ENCODE results near the gene PRDM11.

The PRDM11 gene

DNA sequence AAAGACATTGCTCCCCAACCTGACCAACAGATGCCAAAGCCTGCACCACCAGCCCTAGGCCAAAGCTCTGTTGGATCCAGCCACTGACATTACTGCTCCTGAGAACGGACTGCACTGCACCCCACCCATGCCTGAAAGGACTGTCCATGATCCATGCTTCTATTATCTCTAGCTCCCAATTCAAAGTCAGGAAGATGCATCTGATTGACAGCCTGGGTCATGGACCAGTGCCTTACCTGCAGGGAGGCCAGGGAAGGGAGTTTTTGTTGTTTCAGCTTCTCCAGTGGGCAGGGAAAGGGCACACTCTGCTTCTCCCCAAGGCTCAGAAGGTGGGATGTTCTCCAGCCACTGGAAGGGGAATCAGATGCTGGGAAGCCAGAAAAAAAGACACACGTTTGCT lies 4.8 kb upstream of the PRDM11 start:
- no peak for DNase-seq (ENCODE audit: low read depth in 2 of 2)

DNA sequence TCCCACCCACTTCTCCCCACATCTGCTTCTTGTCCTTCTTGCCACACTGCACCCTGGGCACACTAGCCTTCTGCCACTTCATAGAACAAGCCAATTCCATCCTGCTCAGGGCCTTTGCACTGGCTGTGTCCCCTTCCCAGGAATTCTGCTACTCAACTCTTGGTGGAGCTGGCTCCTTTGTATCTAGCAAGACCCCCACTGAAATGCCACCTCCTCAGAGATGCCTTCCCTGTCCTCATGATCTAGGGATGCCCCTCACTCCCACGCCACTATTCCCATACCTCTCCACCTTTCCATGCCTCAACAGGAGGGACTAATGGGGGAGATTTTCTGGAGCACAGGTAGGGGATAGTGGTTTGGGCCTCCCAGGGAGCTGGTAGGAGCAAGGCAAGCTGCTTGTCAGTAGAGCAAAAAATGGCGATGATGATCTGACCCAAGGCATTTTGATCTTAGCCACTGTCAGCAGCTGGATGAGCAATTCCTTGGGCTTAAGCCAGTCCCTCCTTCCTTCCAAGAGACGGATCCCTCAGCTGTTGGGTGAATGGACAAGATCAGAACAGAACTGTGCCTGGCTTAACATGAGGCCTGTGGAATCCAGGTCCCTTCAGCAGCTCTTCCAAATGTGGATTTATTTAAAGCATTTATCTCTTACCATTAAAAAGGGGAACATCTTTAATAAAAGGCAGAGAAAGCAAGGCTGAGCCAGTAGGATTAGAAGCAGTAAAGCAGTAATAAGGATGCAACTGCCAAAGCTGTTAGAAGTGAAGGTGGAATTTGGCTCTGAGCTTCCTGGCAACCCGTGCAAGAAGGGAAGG lies 4.0 kb upstream of the PRDM11 start:
- DNase-seq (ENCODE audit: low read depth in 2 of 2) = no peak

DNA sequence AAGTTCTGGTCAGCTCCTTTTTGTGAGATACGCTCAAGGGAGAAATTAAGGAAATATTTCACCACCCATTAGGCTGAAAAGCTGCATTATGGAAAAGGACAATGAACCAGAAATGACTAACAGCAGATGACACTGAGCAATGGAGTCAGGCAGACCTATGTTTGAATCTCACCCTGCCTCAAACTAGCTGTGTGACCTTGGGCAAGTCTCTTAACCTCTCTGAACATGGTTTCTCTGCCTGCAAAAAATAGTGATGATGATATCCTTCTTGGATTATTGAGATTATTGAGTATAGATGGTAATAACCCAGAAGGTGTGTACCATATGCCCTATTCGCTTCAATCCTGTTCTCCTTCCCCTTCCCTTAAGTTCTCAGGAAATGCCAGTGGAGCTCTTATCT lies 2.9 kb upstream of the PRDM11 start:
- no peak for DNase-seq (ENCODE audit: low read depth in 2 of 2)

DNA sequence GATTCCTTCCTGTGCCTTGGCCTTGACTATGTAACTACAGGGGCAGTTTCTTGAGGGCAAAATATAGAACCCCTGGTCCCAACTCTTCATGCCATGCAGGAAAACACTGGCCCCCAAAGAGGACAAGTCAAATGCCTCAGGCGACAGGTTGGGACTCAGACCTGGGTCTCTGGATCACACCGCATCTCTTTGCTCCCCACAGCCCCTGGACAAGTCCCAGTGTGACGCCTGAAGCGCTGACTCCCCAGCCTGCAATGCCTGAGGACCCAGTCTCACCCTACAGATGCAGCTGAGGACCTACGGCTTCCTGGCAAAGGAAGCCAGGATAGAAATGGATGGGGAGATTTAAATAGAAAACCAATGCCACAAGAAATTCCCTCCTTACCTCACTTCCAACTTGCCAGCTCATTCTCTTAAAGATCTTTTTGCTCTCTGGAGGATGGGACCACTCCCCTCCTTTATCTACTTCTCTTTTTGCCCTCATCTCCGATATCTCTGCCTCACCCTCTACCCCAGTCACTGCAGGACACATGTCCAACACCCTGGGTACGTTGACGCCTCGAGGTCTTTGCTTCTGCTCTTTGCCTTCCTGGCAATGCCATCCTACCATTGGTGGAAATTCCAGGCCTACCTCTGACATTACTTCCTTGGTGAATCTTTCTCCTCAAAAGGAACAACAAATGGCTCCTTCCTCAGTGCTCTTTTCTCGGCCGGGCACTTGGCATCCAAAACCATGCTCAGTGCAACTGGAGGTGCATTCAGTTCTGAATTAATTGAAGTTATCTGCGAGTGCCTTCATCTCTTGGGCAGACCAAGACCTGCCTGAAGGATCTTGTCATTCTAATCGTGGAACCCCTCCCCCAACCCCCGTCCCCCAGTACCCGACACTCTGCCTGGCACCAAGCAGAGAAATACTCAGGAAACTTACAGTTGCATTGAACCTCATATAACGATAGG lies 2.0 kb upstream of the PRDM11 start:
- no peak for DNase-seq (ENCODE audit: low read depth in 2 of 2)

DNA sequence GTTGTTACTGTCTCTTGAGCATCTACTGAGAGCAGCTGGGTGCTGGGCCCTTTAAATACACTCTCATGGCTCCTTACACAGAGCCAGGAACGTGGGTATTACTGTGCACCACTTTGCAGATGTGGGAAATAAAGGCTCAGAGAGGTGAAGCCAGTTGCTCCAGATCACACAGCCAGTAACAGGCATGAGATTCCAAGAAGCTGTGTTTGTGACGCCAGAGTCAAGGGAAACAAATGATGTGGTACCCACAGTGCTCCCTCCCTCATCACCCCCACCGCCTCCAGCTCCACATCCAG lies 1.4 kb upstream of the PRDM11 start:
- no peak for DNase-seq (ENCODE audit: low read depth in 2 of 2)

DNA sequence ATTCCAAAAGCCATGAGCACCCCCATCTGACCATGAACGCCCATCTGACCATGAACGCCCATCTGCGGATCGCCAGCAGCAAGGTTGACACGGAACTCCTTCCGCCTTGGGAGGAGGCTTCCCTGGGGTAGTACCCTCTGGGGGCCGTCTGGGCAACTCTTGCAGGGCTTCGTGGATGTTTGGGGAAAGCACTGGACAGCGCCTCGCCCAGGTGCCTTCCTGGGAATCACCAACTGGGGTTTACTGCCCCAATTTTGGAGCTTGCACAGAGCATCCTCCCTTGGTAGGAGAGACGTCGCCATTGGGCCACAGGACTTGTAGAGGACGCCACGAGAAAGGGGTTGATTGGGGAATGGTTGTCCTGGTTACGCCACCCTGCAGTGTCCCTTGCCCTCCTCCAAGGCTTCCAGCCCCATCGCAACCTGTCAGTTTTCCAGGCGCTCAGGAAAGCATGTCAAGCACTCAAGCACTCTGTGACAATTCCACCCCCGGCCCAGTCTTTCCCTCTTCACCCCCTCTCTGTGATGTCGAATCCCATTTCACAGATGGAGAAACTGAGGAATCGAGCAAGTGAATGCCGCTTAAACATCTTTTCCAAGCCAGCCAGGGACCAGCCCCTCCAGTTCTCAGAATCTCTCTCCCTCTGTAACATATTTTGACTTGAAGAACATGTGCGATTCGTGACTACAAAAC lies 914 bp upstream of the PRDM11 start:
- no peak for DNase-seq (ENCODE audit: low read depth in 2 of 2)

DNA sequence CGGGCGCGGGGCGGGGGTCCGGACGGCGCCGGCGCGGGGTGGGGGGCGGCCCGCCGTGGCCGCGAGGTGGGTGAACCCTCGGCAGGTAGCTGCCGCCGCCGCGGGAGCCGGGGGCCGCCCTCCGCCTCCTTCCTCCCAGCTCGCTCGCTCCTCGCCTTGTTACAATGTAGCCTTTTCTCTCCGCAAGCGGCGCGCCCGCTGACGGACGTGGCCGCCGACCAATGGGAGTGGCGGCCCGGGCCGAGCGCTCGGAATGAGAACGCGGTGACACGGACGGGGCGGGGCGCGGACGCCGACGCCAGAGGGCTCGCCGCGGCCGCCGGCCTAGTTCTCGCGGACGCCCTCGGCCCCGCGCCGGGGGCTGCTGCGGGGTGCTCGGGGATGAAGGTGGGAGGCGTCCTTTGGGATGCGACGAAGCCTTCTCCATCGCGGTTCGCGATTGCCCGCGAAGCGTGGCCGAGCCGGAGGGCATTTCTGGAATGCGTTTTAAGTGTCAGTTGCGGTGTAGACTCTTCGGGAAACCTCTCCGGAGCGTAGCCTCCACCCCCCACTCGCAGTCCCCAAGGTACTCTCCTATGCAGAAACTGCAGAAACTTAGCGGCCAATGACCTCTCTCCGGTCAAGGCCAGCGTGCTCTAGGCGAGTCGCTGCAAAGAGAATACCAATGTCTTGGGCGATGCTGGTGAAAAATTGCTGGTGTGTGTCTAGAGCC lies 734 bp downstream of the PRDM11 start:
- peak; percentile 78 to 84 for DNase-seq (ENCODE audit: low read depth in 2 of 2)

DNA sequence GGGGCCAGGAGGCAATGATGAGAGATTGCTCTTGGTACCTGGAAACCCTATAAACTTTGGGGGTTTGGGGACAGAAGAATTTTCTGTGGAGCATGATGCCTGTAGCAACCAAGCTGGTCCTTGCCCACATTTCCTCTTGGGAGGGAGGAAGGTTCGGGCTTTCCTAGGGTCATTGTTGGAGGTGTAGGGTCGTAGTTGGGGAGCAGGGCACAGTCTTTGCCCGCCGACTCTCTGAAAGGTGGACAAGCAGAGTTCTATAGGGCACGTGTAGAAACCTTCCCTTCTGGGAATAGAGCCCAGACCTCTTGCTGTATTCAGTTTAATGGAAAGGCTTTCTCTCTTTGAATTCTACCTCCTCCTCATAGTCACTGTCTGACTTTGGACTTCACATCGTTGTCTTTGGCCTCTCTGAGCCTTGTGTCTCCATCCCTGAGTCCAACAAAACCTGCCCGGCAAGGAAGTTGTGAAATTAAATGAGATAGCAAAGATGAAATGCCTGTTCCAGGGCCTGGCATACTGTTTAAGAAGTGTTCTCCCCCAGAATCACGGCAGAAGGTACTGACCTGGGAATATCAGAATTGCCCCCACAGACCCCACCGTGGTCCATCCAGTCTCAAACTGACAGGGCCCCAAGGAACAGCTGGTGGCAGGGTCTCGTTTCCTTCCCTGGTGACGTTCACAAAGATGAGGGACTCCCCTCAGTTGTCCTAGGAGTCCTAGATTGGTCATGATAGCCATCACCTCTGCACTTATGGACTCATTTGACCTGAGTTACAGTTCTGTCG lies 1.6 kb downstream of the PRDM11 start:
- DNase-seq (ENCODE audit: low read depth in 2 of 2) = no peak

DNA sequence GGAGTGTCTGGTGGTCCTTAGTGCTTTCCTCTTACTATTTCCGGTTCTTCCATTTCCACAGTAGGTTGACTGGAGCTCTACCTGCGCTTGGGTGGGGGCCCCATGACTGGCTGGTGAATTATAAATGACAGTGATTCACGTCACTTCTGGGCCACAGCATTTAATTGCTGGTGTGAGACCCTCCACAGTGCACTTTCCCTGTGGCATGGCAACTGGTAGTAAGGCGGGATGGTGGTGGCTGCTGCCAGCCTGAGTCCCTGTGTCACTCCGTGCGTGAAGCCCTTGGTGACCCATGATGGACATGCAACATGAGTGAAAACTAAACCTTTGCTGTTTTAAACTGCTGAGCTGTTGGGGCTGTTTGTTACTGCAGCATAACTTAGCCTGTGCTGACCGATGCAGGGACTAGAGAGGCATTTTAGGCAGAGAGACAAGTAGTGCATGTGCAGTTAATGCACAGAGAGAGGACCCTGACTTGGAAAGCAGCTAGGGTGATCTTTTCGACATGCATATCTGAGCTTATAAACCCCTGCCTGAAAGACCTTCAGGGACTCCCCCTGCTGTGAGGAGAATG lies 3.1 kb downstream of the PRDM11 start:
- no peak for DNase-seq (ENCODE audit: low read depth in 2 of 2)

DNA sequence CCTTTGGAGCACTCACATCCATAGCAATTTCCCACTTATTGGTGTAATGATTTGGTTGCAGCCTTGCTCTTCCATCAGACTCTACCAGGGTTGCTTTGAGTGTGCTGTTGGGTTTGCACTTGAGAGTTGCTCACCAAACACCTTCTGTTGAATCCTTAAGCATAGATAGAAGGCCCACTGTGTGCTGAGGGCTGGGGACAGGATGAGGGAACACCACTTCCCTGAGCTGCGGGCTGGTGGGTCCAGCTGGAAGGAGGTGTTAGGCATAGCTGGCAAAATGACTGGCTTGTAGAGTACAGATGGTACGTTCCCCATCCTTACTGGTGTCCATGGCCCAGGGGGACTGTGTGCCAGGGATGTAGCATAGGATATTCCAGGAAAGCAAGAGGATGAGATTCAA lies 3.9 kb downstream of the PRDM11 start:
- no peak for DNase-seq (ENCODE audit: low read depth in 2 of 2)

DNA sequence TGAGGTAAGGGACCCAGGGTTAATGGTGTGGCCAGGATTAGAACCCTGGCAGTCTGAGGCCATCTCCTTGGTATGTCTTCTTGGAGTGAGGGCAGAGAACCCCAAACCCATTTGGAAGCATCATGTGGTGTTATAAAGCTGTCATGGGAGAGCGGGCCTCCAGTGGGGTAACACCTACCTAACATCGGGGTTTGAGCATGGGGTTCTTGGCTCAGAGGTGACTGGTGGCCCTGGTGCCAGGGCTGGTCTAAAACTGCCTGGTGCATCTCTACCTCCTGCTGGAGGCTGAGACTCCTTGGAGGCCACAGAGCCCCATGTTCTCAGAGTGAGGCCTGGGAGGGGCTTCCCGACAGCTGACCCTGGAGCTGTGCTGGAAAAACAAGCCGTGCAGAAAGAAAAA lies 4.5 kb downstream of the PRDM11 start:
- no peak for DNase-seq (ENCODE audit: low read depth in 2 of 2)

DNA sequence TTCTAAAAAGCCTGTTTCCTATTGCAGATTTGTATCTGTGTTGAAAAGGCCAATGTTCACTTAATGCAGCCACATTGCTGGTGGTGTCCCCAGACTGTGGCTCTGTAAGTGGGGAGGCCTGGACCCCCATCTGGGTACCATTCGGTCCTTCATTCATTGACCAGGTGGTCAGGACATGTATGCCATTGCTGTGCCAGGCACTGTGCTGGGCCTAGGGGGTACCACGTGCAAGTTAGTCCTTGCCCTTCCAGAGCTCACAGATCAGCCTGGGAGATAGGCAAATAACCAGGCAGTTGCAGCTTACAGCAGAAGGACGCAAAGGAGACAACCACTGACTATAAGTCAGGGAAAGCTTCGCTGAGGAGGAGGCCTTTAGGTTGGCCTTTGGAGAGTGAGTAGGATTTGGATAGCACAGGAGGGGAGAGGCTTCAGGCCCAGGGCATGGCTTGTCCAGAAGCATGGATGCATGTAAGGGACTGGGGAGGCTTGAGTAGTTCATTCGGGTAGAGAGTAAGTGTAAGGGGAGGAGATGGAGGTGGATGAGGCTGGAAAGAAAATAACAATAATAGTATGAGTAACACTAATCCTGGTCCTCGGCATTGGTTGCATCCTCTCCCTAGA lies 5.0 kb downstream of the PRDM11 start:
- DNase-seq (ENCODE audit: low read depth in 2 of 2) = no peak

DNA sequence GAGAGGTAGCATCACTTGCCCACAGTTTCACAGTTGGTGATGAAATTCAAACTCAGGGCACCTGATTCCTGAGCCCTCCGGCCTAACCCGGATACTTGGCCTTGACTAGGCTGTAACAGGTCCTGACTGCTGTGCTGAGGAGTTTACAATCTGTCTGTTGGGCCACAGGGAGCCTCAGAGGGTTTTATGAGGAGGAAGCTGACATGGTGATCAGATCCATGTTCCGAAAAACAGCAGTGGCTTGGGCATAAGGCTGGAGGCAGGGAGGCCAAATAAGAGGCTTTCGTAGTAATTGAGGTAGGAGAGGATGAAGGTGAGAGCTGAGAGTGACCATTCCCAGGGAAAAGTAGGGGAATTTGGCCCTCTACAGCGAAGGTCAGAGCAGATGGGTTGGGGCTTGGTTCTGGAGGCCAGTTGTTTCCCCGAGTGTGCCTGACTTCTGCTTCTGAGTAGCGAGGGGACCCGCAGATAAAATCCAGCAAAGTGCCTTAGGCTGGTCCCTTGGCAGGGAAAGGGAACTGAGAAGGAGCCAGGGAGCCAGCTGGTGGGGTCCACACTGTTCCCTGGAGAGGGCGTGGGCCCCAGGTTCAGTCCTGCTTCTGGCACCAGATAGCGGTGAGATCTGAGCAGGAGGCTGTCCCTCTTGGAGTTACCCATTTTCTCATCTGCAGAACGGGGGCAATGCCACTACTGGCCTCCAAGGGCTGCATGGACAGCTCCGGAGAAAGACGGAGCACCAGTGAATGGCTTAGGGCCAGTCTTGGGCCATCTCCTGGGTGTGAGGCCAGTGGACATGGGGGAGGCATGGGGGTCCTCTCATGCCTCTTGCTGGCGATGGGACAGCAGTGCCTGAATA lies 6.5 kb downstream of the PRDM11 start:
- no peak for DNase-seq (ENCODE audit: low read depth in 2 of 2)

DNA sequence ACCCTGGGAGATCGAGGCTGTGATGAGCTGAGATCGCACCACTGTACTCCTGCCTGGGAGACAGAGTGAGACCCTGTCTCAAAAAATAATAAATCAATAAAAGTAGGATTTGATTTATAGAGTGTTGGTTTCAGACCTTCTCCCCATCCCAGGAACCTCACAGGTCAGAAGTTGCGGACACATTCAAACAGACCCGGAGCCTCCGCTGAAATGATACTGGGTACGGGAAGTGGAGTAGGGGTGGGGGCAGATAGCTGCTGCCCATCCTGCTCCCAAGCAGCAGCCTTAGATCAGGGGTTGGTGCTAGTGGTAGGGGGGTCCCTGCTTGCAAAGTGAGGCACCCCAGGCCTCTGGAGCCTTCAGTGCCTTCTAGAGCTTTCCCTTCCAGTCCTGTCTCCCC lies 7.8 kb downstream of the PRDM11 start:
- no peak for DNase-seq (ENCODE audit: low read depth in 2 of 2)

DNA sequence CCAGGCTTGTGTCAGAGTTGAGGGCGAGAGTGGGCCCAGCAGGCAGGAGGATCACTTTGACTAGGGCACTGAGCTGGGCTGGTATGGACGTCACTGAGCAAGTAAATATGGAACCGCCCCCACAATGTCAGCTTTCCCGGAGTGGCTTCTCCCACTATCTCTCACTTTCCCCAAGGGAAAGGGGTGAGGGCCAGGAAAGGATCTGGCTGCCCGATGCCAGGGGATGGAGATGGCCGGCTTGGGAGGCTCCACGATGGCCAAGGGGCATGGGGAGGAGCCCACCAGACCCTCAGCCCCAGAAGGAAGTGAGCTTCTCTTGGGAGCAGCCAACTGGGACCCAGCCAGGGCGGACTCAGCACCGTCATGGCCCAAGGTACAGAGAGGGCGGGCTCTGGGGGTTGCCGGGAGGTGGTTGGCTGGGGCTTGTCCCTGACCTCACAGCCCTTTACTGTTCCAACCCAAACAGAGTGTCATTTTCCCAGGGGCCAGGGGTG lies 8.7 kb downstream of the PRDM11 start:
- no peak for DNase-seq (ENCODE audit: low read depth in 2 of 2)

DNA sequence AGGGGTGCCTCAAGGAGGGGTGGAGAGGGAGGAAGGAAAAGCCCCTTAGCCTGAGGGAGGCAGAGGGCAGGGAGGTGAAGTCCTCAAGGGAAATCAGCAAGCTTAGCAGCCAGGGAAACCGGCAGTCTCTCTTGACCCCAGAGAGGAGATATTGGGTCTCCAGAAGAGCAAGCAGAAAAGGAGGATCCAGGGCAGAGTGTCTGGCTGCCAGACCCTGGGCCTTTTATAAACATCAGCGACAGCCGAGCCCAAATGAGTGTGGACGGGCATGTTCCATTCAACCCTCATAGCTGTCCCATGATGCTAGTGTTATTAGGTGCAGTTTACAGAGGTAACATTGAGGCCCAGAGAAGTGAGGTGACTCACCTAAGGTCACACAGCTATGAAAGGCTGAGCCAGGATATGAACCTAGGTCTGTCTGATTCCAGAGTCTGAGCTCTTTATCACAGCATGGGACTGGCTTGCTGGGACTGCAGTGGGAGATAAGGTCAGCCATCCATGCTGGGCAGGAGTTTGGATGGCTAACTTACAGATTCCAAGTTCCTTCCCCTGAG lies 9.3 kb downstream of the PRDM11 start:
- DNase-seq (ENCODE audit: low read depth in 2 of 2) = no peak

DNA sequence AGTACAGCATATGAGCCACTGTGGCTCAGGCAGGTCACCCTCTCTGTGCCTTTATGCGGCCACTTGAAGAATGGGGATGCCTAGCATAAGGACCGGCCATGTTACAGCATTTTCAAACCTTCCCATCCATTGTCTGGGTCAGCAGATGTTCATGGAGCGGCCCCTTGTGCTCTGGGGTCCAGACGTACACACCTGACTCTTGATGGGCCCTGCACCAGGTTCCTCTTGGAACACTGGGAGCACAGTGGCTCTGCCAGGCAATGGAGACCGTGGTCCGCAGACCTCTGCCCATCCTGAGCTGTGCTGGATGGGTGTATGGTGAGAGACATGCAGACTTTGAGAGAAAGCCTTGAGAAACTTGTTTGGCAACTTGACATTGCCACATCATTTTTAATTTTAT lies 9.8 kb downstream of the PRDM11 start:
- DNase-seq (ENCODE audit: low read depth in 2 of 2) = no peak

DNA sequence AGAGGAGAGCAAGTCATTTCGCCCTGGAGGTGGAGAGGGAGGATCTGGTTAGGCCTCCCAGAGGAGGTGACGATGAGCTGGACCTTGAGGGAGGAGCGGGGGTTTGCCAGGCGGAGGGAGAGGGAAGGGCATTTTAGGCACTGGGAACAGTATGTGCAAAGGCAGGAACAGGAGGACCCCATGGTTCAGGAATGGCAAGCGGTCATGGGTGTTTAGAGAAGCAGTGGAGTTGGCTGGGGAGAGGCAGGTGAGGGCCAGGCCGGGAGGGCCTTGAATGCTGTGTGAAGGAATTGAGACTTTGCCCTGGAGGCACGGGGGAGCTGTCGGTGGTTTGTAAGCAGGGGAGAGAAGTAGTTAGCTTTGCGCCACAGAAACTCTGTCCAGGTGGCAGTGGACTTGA lies 10.3 kb downstream of the PRDM11 start:
- DNase-seq (ENCODE audit: low read depth in 2 of 2) = no peak
